ENCODE data around the gene CBLN2. TPM values are rescaled to one million over a fixed set of nuclear protein-coding genes. Genes with fewer than 3 reads are reported as not detected.
A peak's percentile ranks its signal among the peaks of the same experiment; 100 is the strongest.

CBLN2 gene
- total and polyA plus RNA-seq, 2 donors from 2014 or later: 0.88 to 2.2 TPM

DNA sequence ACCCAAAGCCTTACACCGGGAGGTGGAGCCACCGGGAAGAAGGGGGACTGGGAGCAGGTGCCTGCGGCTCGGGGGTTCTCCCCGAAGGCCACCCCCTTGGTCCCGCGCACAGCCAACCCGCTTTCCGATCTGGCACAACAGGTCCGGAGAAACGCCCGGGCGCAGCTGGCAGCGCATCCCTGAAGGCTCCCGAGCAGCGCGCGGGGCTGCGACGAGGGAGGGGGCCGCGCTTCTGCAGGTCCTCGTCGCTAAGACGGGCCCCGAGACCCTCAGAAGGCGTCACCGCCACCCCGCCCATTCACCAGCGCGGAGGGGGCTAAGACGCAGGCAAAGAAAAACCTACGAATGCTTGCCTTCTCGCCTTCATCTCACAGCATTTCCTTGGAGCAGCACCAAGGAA lies 1.8 kb downstream of the CBLN2 start:
- Histone ChIP-seq H3K27me3 (ENCODE audit: control insufficient read depth, insufficient read depth, low read length) (peaks cover 27% of the 10 kb centered on the region), H3K36me3 (ENCODE audit: control insufficient read depth in 2 of 3, insufficient read depth in 3 of 3, low read length in 3 of 3) (no peaks in the 10 kb centered on the region), H3K9ac (ENCODE audit: low read length in 3 of 3) (no peak overlapping the region), H3K9me3 (ENCODE audit: control insufficient read depth in 2 of 3, insufficient read depth in 1 of 3, low read length in 3 of 3) (no peaks in the 10 kb centered on the region), H3K27ac (ENCODE audit: low read depth in 2 of 2, low read length in 2 of 2) (no peak overlapping the region), H3K4me1 (ENCODE audit: control insufficient read depth in 2 of 3, insufficient read depth in 2 of 3, low read depth in 1 of 3, low read length in 3 of 3) (no peaks in the 10 kb centered on the region), H3K4me3 (ENCODE audit: low read length in 3 of 3) (peak overlapping the region in 1 of 3 donors; percentile 25)
- intact Hi-C loops (cut with DNase I): no loop called here
- TF ChIP-seq, protein P1, sequence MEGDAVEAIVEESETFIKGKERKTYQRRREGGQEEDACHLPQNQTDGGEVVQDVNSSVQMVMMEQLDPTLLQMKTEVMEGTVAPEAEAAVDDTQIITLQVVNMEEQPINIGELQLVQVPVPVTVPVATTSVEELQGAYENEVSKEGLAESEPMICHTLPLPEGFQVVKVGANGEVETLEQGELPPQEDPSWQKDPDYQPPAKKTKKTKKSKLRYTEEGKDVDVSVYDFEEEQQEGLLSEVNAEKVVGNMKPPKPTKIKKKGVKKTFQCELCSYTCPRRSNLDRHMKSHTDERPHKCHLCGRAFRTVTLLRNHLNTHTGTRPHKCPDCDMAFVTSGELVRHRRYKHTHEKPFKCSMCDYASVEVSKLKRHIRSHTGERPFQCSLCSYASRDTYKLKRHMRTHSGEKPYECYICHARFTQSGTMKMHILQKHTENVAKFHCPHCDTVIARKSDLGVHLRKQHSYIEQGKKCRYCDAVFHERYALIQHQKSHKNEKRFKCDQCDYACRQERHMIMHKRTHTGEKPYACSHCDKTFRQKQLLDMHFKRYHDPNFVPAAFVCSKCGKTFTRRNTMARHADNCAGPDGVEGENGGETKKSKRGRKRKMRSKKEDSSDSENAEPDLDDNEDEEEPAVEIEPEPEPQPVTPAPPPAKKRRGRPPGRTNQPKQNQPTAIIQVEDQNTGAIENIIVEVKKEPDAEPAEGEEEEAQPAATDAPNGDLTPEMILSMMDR (IDR thresholded peaks at IDR 0.05; ENCODE audit: borderline replicate concordance, extremely low read depth, insufficient read depth): no peak
- DNase-seq (peak in 4 of 5 donors; percentile 11 to 42 (median 14)), FAIRE-seq (no peak)

DNA sequence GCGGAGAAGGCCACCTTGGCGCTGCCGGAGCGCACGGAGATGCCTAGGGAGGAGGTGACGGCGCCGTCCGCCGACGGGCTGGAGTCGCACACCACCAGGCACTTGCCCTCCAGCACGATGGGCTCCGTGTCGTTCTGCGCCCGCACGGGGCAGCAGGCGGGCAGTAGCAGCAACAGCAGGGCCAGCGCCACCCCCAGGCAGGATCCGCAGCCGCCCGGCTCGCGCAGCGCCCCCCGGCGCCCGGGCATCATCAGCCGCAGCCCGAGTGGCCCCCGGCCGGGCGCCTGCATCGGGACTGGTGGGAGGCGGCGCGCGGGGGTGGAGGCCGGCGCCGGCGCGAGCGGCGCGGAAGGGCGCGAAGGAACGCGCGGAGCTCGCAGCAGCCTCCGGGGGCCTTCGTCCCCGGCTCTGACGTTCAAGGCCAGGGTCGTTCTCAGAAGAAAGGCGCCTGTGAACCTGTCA lies 2.2 kb downstream of the CBLN2 start:
- TF ChIP-seq, protein P1 (IDR thresholded peaks at IDR 0.05; ENCODE audit: borderline replicate concordance, extremely low read depth, insufficient read depth): no peak
- intact Hi-C loops (cut with DNase I): no loop called here
- FAIRE-seq: no peak

DNA sequence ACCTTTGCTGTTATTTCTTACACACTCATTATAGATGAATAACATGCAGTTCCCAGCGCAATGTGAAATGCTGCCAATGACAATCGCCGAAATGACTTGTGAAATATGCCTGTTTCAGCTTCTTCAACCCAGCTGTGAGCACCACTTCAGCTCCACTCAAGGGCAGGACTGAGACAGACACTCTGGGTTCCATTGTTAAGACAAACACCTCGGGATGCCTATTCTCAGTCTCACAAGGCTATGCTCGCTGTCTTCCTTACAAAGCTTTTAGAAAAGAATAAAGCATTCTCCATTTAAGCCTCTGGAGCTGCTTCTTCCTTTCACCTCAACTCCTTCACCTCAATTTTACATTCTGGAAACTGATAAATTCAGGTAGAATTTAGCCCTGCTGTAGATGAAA lies 4.2 kb downstream of the CBLN2 start:
- no peaks in the 10 kb centered on the region for H3K4me1 ChIP-seq (ENCODE audit: control insufficient read depth in 2 of 3, insufficient read depth in 2 of 3, low read depth in 1 of 3, low read length in 3 of 3)

More for the DNA sequence above, 2.2 kb downstream of the CBLN2 start:
- peaks cover 27% of the 10 kb centered on the region for H3K27me3 ChIP-seq (ENCODE audit: control insufficient read depth, insufficient read depth, low read length)
- no peaks in the 10 kb centered on the region for H3K9me3 ChIP-seq (ENCODE audit: control insufficient read depth in 2 of 3, insufficient read depth in 1 of 3, low read length in 3 of 3)
- no peak overlapping the region for H3K27ac ChIP-seq (ENCODE audit: low read depth in 2 of 2, low read length in 2 of 2)
- DNase-seq: peak in 4 of 5 donors; percentile 13 to 45 (median 15)
- no peak overlapping the region for H3K9ac ChIP-seq (ENCODE audit: low read length in 3 of 3)
- H3K4me1 ChIP-seq (ENCODE audit: control insufficient read depth in 2 of 3, insufficient read depth in 2 of 3, low read depth in 1 of 3, low read length in 3 of 3): no peaks in the 10 kb centered on the region
- no peaks in the 10 kb centered on the region for H3K36me3 ChIP-seq (ENCODE audit: control insufficient read depth in 2 of 3, insufficient read depth in 3 of 3, low read length in 3 of 3)
- H3K4me3 ChIP-seq (ENCODE audit: low read length in 3 of 3): no peak overlapping the region

More for the DNA sequence above, 4.2 kb downstream of the CBLN2 start:
- no peak overlapping the region for H3K27ac ChIP-seq (ENCODE audit: low read depth in 2 of 2, low read length in 2 of 2)
- H3K4me3 ChIP-seq (ENCODE audit: low read length in 3 of 3): no peak overlapping the region
- H3K9ac ChIP-seq (ENCODE audit: low read length in 3 of 3): no peak overlapping the region
- DNase-seq: no peak
- no peaks in the 10 kb centered on the region for H3K9me3 ChIP-seq (ENCODE audit: control insufficient read depth in 2 of 3, insufficient read depth in 1 of 3, low read length in 3 of 3)
- intact Hi-C loops (cut with DNase I): no loop called here
- peaks cover 21% of the 10 kb centered on the region for H3K27me3 ChIP-seq (ENCODE audit: control insufficient read depth, insufficient read depth, low read length)
- H3K36me3 ChIP-seq (ENCODE audit: control insufficient read depth in 2 of 3, insufficient read depth in 3 of 3, low read length in 3 of 3): no peaks in the 10 kb centered on the region
- TF ChIP-seq, protein P1 (IDR thresholded peaks at IDR 0.05; ENCODE audit: borderline replicate concordance, extremely low read depth, insufficient read depth): no peak
- FAIRE-seq: no peak

Data from kidney (tissue), 14 donors.